ENCODE measurements around the gene CCDC88C.

Gene CCDC88C

GRCh38 chr14:91397965-91398591 is 19.5 kb downstream of the CCDC88C start:
- DNase-seq = no peak

GRCh38 chr14:91396959-91397815 is 20.4 kb downstream of the CCDC88C start:
- no peak for DNase-seq

GRCh38 chr14:91396013-91396660 is 21.5 kb downstream of the CCDC88C start:
- DNase-seq = no peak

GRCh38 chr14:91395466-91395865 is 22.2 kb downstream of the CCDC88C start:
- no peak for DNase-seq

- no peak for DNase-seq
Measured at GRCh38 chr14:91394105-91395081, 23.2 kb downstream of the CCDC88C start.

GRCh38 chr14:91392623-91393303 is 24.9 kb downstream of the CCDC88C start:
- DNase-seq = no peak

- no peak for DNase-seq
Measured at GRCh38 chr14:91390165-91390778, 27.3 kb downstream of the CCDC88C start.

- no peak for DNase-seq
Measured at GRCh38 chr14:91389150-91389549, 28.5 kb downstream of the CCDC88C start.

- DNase-seq = no peak
Measured at GRCh38 chr14:91388551-91388975, 29.1 kb downstream of the CCDC88C start.

- DNase-seq = no peak
Measured at GRCh38 chr14:91387951-91388381, 29.7 kb downstream of the CCDC88C start.

- DNase-seq = peak; percentile 74
Measured at GRCh38 chr14:91387169-91387835, 30.3 kb downstream of the CCDC88C start.

- DNase-seq = no peak
Measured at GRCh38 chr14:91385697-91386096, 31.9 kb downstream of the CCDC88C start.

GRCh38 chr14:91385224-91385623 is 32.4 kb downstream of the CCDC88C start:
- no peak for DNase-seq

- DNase-seq = no peak
Measured at GRCh38 chr14:91383439-91383838, 34.2 kb downstream of the CCDC88C start.

- no peak for DNase-seq
Measured at GRCh38 chr14:91381801-91382670, 35.6 kb downstream of the CCDC88C start.

GRCh38 chr14:91380610-91381371 is 36.8 kb downstream of the CCDC88C start:
- peak; percentile 88 for DNase-seq

GRCh38 chr14:91380123-91380522 is 37.5 kb downstream of the CCDC88C start:
- DNase-seq = no peak

- no peak for DNase-seq
Measured at GRCh38 chr14:91379579-91379932, 38.1 kb downstream of the CCDC88C start.
